Measurements from ENCODE around the gene KCNJ11. TPM values are rescaled to one million over a fixed set of nuclear protein-coding genes. Genes with fewer than 3 reads are reported as not detected.

The KCNJ11 gene
- total and polyA plus RNA-seq, 2 of the 8 experiments (the other 6 are each of a cell fraction or from before 2014, with no cell fraction given) = 3.8 to 6.3 TPM

DNA sequence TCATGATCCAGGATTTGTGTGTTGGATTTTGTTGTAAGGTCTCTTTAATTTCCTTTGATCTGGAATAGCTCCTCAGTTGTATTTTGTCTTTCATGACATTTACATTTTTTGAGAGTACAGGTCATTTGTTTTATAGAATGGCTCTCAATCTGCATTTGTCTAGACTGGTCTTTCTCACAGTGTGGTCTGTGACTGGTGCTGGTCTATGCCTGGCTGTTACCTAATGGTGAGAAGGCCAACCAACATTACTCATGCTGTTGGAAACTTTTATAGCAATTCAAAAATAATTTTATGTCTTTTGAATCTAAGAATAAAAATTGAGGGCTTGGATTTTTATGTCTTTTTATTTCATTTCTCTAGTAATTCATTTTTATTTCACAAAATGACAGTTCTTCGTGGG, 40.8 kb downstream of the KCNJ11 start:
- no peak overlapping the region for H2AFZ ChIP-seq (ENCODE audit: low read length)
- WGBS, 2 experiments (ENCODE audit: extremely low coverage in 1 of 2, insufficient coverage in 1 of 2, insufficient read length in 1 of 2, insufficient replicate concordance in 2 of 2, low coverage in 1 of 2, low lambda C conversion rate in 2 of 2, missing lambda C conversion rate in 1 of 2) = 73% methylated on average over 1 of the region's 1 CpG; no CpG with 5 or more reads in 1 of the 2 experiments
- H3K4me3 ChIP-seq (ENCODE audit: extremely low read depth in 1 of 4, insufficient read depth in 2 of 4, low read depth in 3 of 4, low read length in 4 of 4) = no peak overlapping the region
- H2BK12ac ChIP-seq (ENCODE audit: low read depth, low read length) = no peak overlapping the region
- H3K23me2 ChIP-seq (ENCODE audit: low read depth, low read length) = peaks cover 7% of the 10 kb centered on the region; the same call in 1 of the 2 replicates
- H2BK5ac ChIP-seq (ENCODE audit: low read depth, low read length) = no peak overlapping the region
- DNase-seq (ENCODE audit: low read depth in 1 of 2, low spot score in 2 of 2) = no peak
- no peak overlapping the region for H4K91ac ChIP-seq (replicated peaks; ENCODE audit: insufficient read length, low read length)
- ChIA-PET POLR2A (ENCODE audit: partially characterized antibody) (no interaction called here), CTCF (ENCODE audit: partially characterized antibody) (interaction anchor here (0.9 to 1.4 kb wide), 5 partner anchors 19 to 151 kb away, joined by 3 to 4 read pairs (median 3); partner anchors contain the start of gene KCNJ11)
- H3K4me1 ChIP-seq (replicated peaks in 1 of 4; ENCODE audit: control insufficient read depth in 3 of 4, insufficient read depth in 4 of 4, low read length in 3 of 4) = peaks cover 0 to 2% (median under 1%) of the 10 kb centered on the region in 4 experiments; a peak in 4 of 7 replicates
- no peak overlapping the region for H2AK5ac ChIP-seq (ENCODE audit: low read depth, low read length)
- no peak overlapping the region for H2BK20ac ChIP-seq (ENCODE audit: low read length)
- no peak overlapping the region for H3K4me2 ChIP-seq (ENCODE audit: insufficient read depth in 1 of 2, low read depth in 2 of 2, low read length in 2 of 2)
- no peaks in the 10 kb centered on the region for H3K9me3 ChIP-seq (ENCODE audit: insufficient read depth in 2 of 2, low read depth in 1 of 2, low read length in 1 of 2)
- H4K8ac ChIP-seq (ENCODE audit: extremely low read depth, insufficient read depth, low read length) = no peak overlapping the region
- no peak overlapping the region for H3K23ac ChIP-seq (ENCODE audit: insufficient read length)
- no peak overlapping the region for H3K9ac ChIP-seq (replicated peaks in 1 of 4; ENCODE audit: extremely low read depth in 1 of 4, low read depth in 3 of 4, low read length in 3 of 4)
- no peaks in the 10 kb centered on the region for H3K36me3 ChIP-seq (ENCODE audit: control insufficient read depth in 2 of 4, insufficient read depth in 4 of 4, low read length in 3 of 4)
- no peak overlapping the region for H3K18ac ChIP-seq (ENCODE audit: extremely low read depth, low read length)
- no peak for FAIRE-seq
- H2BK120ac ChIP-seq (replicated peaks; ENCODE audit: low read depth, low read length) = no peak overlapping the region
- H3K27ac ChIP-seq (ENCODE audit: low read depth, low read length) = no peak overlapping the region
- no peaks in the 10 kb centered on the region for H4K20me1 ChIP-seq (replicated peaks in 1 of 2; ENCODE audit: control insufficient read depth in 1 of 2, insufficient read depth in 2 of 2, low read length in 2 of 2)
- no peak overlapping the region for H2BK15ac ChIP-seq (ENCODE audit: low read length)
- no peak overlapping the region for H3K4ac ChIP-seq (replicated peaks; ENCODE audit: insufficient read length, low read depth, low read length)
- H4K5ac ChIP-seq (ENCODE audit: insufficient read length, low read depth, low read length) = no peak overlapping the region
- H3K79me1 ChIP-seq (ENCODE audit: low read depth, low read length) = no peaks in the 10 kb centered on the region
- H3K27me3 ChIP-seq (replicated peaks in 1 of 4; ENCODE audit: control insufficient read depth in 3 of 4, extremely low read depth in 1 of 4, insufficient read depth in 3 of 4, low read length in 3 of 4) = peaks cover 19 to 37% (median 30%) of the 10 kb centered on the region in 4 experiments
- H3K14ac ChIP-seq (ENCODE audit: insufficient read length) = no peak overlapping the region
- no peaks in the 10 kb centered on the region for H3K79me2 ChIP-seq (ENCODE audit: control insufficient read depth in 1 of 2, insufficient read depth in 2 of 2, low read length in 2 of 2)
- no peak overlapping the region for H3K56ac ChIP-seq (replicated peaks; ENCODE audit: insufficient read length, low read depth, low read length)
- no peak for TF ChIP-seq SAP30 (IDR thresholded peaks at IDR 0.05; ENCODE audit: insufficient read depth, insufficient replicate concordance, low read length)
- TF ChIP-seq NRF1 (IDR thresholded peaks at IDR 0.05; ENCODE audit: low read depth, low read length) = no peak
